MM.1S (cell line): ENCODE measurements around the gene PLA2G2D.

Source experiments
- EZH2 ChIP-seq: fragments of 300-600 bp; sonication (generic); optimal IDR thresholded peaks from 2 replicates; pipeline ENCODE3; 2017; ENCODE audit warnings: low read depth, mild to moderate bottlenecking, antibody characterized with exemption, low read length, mixed read lengths
- EZH2phosphoT487 ChIP-seq: fragments of 300-600 bp; sonication (generic); IDR thresholded peaks from 2 replicates; pipeline ENCODE4 v1.6.1; 2018; ENCODE audit warnings: antibody characterized with exemption, low read length
- TF ChIP-seq, protein P1 (sequence below): fragments of 300-600 bp; sonication (generic); IDR thresholded peaks from 2 replicates; pipeline ENCODE4 v1.5.1; 2016; ENCODE audit warnings: antibody characterized with exemption, low read length, mixed read lengths

DNA sequence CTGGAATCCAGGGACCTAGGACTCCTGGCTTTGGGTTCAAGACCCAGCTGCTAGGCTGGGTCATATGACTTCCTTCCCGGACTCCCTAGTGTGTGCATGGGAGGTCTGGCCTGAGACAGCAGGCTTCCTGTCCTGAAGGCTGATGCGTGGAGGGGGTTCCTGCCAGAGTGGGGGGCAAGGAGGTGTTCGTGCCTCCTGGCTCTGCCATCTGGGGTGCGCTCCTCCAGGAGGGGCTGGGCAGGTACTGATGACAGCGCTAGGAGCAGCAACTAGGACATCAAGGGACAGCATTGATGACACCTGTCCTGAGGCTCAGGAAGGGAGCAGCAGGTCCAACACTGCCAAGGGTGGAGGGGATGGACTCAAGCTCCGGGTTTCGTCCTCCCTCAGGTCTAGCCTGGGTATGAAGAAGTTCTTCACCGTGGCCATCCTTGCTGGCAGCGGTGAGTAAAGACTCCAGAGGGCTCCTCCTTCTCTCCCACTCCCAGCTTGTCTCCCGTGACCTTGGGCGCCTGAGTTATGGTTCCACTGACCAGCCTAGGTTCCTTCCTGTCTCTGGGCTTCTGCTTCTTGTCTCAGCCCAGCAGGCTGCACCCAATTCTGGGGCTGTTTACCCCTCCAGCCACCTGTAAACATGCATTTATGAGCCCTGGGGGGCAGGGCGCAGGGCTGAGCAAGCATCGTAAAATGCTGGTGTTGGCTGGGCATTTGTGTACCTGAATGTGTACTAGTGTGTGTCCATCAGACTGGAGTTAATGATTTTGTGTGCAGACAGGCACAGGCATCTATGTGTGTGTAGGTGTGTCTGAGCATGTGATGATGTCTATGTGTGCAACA, 20.7 kb upstream of the PLA2G2D start:
- TF ChIP-seq, protein P1, sequence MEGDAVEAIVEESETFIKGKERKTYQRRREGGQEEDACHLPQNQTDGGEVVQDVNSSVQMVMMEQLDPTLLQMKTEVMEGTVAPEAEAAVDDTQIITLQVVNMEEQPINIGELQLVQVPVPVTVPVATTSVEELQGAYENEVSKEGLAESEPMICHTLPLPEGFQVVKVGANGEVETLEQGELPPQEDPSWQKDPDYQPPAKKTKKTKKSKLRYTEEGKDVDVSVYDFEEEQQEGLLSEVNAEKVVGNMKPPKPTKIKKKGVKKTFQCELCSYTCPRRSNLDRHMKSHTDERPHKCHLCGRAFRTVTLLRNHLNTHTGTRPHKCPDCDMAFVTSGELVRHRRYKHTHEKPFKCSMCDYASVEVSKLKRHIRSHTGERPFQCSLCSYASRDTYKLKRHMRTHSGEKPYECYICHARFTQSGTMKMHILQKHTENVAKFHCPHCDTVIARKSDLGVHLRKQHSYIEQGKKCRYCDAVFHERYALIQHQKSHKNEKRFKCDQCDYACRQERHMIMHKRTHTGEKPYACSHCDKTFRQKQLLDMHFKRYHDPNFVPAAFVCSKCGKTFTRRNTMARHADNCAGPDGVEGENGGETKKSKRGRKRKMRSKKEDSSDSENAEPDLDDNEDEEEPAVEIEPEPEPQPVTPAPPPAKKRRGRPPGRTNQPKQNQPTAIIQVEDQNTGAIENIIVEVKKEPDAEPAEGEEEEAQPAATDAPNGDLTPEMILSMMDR: no peak
- TF ChIP-seq EZH2: no peak
- no peak for TF ChIP-seq EZH2phosphoT487
